NOMO-1 treated with dmso at 0.1 percent for 144 hours (cell line): ENCODE measurements around the gene CREBBP.
"Not testable (repeated sequence)": the region's sequence is repeated elsewhere in the genome, so short reads cannot be mapped to it uniquely, and the experiment has no call there.

Experiments
- DNase-seq: peaks from one replicate; lab custom pipeline; 2025; ENCODE audit not compliant: unreplicated experiment; lab: John Stamatoyannopoulos, UW

The CREBBP gene

DNA sequence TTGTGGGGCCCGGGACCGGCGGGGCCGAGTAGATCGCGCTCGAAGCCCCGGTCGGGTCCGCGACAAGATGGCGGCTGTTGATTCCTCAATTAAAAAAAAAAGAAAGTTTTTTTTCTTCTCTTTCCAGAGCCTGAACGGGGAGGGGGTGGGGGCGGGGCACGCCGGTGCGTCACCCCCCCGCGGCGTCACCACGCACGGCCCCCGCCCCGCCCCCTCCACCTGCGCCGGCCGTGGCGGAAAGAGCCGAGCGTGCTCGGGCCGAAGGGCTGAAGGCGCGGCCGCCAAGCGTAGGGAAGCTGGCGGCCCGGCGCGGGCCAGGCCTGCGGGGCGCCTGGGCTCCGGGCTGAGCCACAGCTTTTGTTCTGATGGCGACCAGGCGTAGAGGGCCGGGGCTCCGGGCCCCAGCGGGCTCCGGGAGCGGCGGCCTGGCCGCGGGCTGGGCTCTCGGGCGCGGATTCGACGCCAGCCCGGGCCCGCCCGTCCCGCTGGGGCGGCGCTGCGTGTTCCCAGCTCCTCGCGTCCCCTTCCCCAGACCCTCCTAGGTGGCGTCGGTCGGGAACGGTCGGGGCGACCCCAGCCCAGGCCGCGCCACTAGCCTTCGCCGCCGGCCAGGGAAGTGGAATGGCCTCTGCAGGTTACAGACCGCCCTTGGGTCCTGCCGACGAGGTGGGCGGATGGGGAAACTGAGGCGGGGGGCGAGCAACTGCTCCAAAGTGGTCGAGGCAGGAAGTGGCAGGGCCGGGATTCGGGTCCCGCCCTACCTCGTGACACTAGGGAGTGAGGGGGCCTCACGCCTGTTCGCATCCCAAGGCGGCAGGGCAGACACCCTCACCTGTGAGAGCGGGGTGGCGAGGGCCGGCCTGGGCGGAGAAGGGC is at the start of gene CREBBP:
TSS of gene CREBBP (minus strand) at position 91 of the 876 bp plus-strand sequence. CDS start 797 bp downstream, outside the sequence.
- peak; percentile 69 for DNase-seq

DNA sequence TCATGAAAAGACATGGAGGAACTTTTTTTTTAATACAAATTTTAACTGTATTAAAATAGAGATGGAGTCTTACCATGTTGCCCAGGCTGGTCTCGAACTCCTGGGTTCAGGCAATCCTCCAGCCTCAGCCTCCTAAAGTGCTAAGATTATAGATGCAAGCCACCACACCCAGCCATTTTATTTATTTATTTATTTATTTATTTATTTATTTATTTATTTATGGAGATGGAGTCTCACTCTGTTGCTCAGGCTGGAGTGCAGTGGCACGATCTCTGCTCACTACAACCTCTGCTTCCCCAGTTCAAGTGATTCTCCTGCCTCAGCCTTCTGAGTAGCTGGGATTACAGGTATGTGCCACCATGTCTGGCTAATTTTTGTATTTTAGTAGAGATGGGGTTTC is 46.6 kb upstream of the CREBBP start:
- DNase-seq: not testable (repeated sequence)

DNA sequence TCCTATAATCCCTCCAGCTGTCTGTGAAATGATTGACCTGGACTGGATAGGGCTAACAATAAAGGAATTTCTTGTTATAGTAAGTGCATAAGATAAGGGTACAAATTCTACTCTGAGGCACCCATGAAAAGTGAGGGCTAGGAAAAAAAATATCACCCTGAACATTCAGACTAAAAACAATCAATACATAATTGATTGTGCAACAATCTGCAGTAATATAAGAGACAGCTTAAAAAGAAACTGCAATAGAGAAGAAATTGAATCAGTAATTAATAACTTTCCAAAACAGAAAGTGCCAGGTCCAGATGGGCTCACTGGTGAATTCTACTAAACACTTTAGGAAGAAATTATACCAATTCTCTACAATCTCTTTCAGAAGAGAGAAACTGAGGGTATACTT is 44.2 kb upstream of the CREBBP start:
- no peak for DNase-seq

DNA sequence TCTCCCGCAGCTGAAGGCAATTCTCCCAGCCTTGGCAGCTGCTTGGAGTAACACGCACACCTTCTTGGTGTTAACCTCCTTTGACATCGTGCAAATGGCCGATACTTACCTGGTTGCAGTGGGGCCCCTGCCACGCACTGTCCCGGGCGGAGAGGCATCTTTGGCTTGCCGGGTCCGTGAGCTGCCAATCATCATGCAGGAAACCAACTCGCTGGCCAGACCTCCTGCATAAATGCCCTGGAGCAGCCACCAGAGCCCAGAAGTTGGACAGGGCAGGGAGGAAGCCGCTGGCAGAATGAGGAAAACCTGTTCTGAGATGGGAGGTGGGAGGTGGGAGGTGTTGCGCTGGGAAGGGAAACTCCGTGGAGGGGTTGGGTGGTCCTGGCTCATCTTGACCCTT is 41.7 kb upstream of the CREBBP start:
- DNase-seq: no peak

DNA sequence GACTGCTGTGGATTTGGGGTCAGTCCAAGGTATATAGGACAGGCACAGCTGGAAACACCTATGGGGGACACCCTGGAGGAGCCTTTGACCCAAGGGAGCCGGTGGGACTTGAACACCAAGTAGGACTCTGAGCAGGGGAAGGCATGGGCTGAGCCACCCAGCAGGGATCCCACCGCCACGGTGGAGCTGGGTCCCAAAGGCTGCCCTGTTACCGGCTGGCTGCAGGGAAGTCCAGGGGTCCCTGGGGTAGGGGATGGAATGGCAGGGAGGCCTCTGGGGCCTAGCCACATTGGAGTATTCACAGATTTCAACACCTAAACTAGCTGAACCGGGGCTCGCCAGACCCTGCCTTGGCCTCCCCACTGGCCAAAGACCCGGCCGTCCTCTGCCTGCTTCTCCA is 39.7 kb upstream of the CREBBP start:
- no peak for DNase-seq

DNA sequence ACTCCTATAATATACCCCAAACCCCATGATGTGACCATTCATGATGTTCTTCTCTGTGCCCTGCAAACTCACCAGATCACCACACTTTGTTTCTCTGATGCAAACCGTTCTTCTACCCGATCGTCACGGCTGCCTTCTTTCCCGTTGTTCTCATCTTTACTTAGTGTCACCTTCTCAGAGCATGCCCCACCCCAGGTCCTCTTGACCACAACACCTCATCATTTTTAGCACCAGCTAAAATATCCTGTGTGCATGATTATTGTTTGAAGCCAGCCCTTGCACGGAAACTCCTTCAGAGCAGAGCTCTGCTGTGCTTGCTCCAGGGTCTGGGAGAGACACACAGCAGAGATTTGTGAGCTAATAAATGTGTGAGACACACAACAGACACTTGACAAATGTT is 38.9 kb upstream of the CREBBP start:
- no peak for DNase-seq

DNA sequence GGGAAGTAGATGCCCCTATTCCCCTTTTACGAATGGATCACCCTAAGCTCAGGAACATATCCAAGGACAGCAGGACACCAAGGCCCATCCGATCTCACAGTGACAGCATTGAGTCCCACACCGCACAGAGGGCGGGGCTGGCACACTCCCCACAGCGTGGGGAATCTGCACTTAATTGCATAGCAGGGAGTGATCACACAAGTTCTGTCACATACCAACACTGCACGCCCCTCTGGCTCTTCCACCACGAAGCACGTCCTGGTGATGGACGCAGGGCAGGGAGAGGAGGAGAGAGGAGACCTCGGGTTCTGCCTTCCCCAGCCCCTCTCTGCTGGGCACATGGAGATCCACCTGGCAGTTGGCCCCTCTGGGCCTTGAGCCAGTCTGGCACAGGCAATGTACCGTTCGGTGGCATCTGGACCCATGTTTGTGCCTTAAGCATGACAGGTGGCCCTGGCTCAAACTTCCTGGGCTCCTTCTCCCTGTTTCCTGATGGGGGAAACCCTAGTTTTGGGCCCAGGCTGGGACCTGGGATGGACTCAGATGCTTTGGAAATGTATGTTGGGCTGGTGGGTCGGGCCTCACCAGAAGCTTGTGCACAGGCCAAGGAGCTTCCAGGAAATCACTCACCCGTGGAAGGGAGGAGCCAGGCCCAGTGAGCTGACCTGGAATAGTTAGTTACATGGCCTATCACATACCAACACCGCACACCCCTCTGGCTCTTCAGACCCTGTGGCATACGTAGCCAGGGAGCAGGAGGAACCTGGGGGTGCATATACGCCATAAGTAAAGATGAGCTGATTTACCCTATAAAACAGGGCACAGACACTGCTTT is 35.1 kb upstream of the CREBBP start:
- DNase-seq: no peak

DNA sequence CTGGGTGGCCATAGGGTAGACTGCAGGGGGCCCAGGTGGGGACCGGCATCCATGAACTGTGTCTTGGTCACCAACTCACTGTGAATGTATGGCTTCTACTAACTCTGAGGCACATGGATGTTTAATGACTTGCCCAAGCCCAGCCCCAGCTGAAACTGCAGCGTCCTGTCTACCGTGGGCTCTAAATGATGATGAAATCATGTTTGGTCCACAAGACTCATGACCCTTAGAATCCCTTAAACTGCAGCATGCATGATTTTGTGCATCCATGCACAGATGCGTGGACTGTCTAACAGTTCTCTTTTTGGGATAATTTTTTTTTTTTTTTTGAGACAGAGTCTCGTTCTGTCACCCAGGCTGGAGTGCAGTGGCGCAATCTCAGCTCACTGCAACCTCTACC is 32.4 kb upstream of the CREBBP start:
- no peak for DNase-seq

DNA sequence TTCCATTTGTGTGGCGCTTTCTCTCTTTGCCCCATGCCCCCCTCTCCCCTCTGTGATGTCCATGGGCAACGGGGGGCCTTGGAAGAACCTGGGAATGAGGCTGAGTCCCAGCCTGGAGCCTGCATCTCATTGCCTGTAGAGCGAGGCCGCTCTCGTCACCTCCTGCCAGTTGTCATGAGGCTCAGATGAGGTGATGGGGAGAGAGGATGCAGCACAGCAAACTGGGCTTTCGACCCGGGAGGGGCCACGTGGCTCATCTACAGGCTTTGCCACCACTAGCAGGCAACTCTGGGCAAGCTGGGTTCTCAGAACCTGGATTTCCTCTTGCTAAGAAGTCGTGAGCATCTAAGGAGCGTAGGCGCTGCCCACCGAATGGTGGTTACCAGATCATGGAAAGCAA is 31.9 kb upstream of the CREBBP start:
- DNase-seq: no peak

DNA sequence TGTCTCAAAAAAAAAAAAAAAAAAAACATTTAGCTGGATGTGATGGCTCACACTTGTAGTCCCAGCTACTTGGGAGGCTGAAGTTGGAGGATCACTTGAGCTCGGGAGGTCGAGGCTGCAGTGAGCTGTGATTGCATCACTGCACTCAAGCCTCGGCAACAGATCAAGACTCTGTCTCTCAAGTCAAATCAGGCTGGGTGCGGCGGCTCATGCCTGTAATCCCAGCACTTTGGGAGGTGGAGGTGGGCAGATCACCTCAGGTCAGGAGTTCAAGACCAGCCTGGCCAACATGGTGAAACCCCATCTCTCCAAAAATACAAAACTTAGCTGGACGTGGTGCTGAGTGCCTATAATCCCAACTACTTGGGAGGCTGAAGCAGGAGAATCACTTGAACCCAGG is 31.2 kb upstream of the CREBBP start:
- not testable (repeated sequence) for DNase-seq

DNA sequence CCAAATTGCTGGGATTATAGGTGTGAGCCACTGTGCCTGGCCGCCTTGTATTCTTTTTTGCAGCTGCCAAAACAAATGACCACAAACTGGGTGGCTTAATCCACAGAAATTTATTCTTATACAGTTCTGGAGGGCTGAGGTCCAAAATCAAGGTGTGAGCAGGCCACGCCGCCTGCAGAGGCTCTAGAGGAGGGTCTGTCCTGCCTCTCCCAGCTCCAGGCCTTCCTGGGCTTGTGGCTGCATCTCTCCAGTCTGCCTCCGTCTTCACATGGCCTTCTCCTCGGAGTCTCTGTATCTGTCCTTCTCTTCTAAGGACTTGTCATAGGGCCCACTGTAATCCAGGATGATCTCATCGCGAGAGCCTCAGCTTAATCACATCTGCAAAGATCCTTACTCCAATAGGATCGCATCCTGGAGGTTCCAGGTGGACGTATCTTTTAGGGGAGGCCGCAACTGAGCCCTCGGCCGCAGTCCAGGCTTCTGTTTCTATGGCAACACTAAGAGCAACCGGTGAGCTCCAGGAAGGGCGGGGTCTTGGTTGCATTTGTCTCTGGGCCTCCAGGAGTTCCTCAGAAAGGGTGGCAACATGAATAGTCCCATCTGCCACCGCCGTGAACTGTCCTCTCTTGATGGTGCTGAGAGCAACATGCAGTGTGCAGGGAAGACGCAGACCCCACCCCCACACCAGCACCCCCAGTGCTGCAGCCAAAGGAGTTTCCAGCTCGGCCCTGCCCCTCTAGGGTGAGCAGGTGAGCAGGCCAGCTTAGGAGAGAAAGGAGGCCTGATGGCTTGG is 29.5 kb upstream of the CREBBP start:
- DNase-seq: no peak

DNA sequence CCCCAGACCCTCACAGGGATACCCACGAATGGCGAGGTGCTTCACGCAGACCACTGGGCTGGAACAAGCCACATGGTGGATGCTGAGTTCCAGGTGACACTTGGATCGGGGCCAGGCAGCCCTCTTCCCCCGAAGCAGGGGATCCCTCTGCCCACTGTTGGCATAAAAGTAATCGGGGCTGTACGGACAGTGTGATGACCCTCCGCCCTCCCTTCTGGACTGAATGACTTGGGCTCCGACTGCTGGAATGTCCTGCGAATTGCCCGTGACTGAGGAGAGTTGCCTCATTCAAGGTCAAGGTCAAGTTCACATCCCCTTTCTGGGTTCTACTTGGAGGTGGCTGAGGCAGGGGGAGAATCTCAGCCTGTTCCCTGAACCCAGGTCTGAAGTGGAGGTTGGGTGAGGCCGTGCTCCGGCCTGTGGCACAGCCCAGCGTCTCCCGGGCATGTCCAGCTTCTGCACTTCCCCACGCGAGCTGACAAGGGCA is 28.5 kb upstream of the CREBBP start:
- no peak for DNase-seq

DNA sequence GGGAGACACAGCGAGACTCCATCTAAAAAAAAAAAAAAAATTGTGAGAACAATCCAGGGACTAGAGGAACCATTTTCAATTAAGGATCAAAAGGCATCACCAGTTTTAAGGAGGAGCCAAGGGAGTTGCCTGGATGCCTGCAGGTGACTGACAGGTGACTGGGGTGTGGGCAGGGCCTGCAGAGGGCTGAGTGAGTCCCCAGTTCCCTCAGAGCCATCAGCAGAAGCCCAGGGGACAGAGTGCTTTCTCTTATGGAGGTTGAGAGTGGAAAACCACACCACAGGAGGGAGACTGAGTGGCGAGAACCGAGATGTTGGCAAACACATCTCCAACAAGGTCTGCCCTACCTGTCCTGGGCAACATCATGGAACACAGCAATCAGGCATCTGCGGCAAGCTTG is 27.1 kb upstream of the CREBBP start:
- no peak for DNase-seq

DNA sequence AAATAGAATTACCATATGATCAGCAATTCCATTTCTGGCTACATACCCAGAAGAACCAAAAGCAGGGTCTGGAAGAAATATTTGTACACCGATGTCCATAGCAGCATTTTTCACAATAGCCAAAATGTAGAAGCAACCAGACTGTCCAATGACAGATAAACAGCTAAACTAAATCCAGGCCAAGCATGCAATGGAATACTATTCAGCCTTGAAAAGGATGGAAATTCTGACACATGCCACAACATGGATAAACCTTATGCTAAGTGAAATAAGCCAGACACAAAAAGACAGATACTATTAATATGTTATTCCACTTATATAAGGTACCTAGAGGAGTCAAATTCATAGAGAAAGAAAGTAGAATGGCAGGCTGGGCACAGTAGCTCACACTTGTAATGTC is 25.9 kb upstream of the CREBBP start:
- no peak for DNase-seq

DNA sequence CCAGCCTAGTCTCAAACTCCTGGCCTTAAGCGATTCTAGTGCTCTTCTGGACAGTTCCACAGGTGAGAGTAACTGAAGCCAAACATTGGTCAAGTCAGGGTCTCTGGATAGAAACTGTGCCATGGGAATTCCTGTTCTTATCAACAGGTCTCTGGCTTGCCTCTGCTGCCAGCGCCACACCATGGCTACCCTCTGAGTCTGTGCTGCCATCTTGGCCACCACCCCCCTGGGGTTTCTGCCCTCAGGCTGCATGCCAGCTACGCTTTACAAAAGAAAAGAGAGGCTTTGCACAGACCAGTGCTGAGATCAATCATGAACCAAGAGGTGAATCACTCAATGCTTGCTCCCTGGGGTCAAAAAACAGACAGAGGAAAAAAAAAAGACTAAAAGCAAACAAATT is 24.4 kb upstream of the CREBBP start:
- DNase-seq: no peak

DNA sequence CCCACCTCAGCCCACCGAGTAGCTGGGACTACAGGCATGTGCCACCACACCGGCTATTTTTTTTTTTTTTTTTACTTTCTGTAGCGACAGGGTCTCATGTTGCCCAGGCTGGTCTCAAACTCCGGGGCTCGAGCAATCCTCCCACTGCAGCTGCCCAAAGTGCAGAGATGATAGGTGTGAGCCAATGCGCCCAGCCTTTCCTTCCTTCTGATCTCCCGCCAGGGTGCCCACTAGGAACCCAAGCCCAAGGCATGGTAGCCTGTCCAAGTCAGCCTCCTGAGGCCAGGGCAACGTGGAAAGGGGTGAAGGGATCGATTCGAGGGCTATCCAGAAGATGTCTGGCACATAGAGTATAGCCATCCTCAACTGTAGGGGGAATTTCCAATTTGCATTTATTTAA is 9.6 kb upstream of the CREBBP start:
- no peak for DNase-seq

DNA sequence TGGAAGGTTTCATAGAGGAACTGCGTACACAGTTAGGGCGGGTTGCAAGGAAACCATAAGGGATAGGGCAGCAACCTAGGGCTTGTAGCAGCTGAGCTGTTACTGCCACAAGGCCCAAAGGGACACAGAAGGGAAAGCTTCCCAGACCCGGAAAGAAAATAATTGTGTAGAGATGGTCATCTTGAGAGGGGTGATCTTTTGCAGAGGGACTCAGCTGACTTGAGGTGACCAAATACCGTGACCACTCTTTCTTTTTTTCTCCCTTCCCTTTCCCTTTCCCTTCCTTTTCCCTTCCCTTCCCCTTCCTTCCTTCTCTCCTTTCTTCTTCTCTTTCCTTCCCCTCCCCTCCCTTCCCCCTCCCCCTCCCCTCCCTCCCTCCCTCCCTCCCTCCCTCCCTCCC is 8.5 kb upstream of the CREBBP start:
- no peak for DNase-seq

DNA sequence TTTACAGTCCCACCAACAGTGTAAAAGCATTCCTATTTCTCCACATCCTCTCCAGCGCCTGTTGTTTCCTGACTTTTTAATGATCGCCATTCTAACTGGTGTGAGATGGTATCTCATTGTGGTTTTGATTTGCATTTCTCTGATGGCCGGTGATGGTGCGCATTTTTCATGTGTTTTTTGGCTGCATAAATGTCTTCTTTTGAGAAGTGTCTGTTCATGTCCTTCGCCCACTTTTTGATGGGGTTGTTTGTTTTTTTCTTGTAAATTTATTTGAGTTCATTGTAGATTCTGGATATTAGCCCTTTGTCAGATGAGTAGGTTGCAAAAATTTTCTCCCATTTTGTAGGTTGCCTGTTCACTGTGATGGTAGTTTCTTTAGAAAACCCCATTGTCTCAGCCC is 5.5 kb upstream of the CREBBP start:
- not testable (repeated sequence) for DNase-seq

DNA sequence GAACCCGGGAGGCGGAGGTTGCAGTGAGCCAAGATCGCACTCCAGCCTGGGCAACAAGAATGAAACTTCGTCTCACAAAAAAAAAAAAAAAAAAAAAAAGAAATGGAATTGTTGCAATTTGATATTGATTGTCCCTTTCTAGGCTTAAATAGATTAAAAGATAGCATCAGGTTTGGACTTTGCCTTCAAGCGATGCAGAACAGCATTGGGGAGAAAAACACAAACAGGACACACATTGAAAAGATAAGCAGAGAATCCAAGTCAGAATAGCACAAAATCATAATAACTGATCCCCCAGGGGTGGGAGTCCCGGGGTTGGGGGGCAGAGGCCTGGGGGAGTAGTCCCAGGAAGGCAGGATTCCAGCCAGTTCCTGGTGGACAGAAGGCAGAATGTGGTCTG is 3.9 kb upstream of the CREBBP start:
- DNase-seq: no peak

DNA sequence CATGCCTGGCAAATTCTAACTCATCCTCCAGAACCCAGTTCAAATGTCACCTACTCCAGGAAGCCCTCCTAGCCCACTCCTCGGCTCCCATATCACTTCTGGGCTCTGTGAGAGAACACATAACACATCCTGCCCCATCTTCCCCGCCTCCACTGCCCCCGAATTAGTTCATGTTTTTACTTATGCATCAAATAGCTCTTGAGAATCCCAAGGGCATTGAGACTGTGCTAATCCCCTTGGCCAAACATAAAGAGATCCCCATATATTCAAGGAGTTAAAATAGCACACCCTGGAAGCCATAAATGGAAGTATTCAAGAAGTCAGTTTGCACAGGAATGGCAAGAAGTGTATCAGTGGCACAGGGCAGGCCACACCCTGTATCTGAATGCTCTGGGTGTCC is 2.0 kb upstream of the CREBBP start:
- DNase-seq: no peak

DNA sequence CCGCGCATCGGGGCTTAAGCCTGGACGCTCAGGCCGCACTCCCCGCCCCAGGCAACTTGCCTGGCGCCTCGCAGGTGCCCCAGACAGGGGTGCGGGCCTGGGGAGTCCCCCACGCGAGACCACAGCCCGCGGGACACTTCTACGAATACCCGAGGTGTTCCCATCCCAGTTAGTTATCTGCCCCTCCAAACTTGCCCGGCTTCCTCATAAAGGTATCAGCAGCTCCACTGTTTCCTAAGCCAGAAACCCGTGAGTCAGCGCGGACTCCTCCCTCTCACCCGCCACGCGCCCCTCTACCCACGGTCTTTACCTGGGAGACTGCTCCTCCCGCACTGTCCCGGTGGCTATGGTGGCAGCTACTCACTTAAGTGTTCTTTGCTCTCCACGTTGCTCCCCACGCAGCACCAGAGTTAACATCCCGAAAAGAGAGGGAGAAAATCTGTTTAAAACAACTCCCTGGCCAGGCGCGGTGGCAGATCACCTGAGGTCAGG is 1.0 kb upstream of the CREBBP start:
- DNase-seq: no peak
